ENCODE data around the gene KIF26A.

KIF26A gene

DNA sequence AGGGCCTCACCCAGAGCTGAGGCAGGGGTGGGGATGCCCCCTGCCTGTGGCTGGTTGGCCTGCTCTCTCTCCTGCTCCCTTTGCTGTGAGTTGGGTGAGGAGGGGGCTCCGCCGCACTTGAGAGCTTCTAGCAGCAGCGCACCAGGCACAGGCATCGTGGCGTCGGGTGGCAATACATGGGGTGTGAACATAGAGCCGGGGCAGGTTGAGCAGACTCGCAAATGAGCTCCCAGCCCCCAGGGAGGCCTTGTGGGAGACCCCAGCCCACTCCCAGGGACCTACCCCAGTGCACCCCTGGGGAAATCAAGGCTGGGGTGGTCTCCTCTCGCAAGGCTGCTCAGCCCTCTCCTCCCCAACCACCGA lies 54.5 kb downstream of the KIF26A start:
- TF ChIP-seq, protein P1, sequence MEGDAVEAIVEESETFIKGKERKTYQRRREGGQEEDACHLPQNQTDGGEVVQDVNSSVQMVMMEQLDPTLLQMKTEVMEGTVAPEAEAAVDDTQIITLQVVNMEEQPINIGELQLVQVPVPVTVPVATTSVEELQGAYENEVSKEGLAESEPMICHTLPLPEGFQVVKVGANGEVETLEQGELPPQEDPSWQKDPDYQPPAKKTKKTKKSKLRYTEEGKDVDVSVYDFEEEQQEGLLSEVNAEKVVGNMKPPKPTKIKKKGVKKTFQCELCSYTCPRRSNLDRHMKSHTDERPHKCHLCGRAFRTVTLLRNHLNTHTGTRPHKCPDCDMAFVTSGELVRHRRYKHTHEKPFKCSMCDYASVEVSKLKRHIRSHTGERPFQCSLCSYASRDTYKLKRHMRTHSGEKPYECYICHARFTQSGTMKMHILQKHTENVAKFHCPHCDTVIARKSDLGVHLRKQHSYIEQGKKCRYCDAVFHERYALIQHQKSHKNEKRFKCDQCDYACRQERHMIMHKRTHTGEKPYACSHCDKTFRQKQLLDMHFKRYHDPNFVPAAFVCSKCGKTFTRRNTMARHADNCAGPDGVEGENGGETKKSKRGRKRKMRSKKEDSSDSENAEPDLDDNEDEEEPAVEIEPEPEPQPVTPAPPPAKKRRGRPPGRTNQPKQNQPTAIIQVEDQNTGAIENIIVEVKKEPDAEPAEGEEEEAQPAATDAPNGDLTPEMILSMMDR (IDR thresholded peaks at IDR 0.05; ENCODE audit: low read length): no peak
- no peak for TF ChIP-seq EZH2 (IDR thresholded peaks at IDR 0.05; ENCODE audit: borderline replicate concordance, low read length)
- Histone ChIP-seq H3K9me2 (ENCODE audit: low read depth, low read length) (no peaks in the 10 kb centered on the region), H2AFZ (ENCODE audit: low read length) (no peak overlapping the region), H3K36me3 (ENCODE audit: insufficient read depth, low read length) (no peaks in the 10 kb centered on the region), H3K79me2 (ENCODE audit: insufficient read depth, low read length) (no peaks in the 10 kb centered on the region), H3K4me1 (ENCODE audit: insufficient read depth, low read length, severe bottlenecking) (no peaks in the 10 kb centered on the region), H3K9me3 (ENCODE audit: low read length) (no peaks in the 10 kb centered on the region), H3K27me3 (ENCODE audit: insufficient read depth, low read length) (no peaks in the 10 kb centered on the region; the same call in none of the 2 replicates), H3K27ac (ENCODE audit: low read depth, low read length, poor library complexity, severe bottlenecking) (no peak overlapping the region), H3F3A (ENCODE audit: insufficient read depth, low read length) (no peaks in the 10 kb centered on the region), H3K9ac (ENCODE audit: low read length) (no peak overlapping the region), H3K4me3 (ENCODE audit: low read depth, low read length, poor library complexity, severe bottlenecking) (no peak overlapping the region), H3K4me2 (ENCODE audit: low read length) (no peak overlapping the region), H4K20me1 (ENCODE audit: insufficient read depth, low read length) (no peaks in the 10 kb centered on the region)

- Histone ChIP-seq H3F3A (ENCODE audit: insufficient read depth, low read length) (no peaks in the 10 kb centered on the region), H3K9me2 (ENCODE audit: low read depth, low read length) (no peaks in the 10 kb centered on the region), H3K27ac (ENCODE audit: low read depth, low read length, poor library complexity, severe bottlenecking) (no peak overlapping the region), H3K27me3 (ENCODE audit: insufficient read depth, low read length) (peaks cover under 1% of the 10 kb centered on the region), H3K4me1 (ENCODE audit: insufficient read depth, low read length, severe bottlenecking) (no peaks in the 10 kb centered on the region), H2AFZ (ENCODE audit: low read length) (no peak overlapping the region), H3K4me2 (ENCODE audit: low read length) (no peak overlapping the region), H3K9ac (ENCODE audit: low read length) (no peak overlapping the region), H3K4me3 (ENCODE audit: low read depth, low read length, poor library complexity, severe bottlenecking) (no peak overlapping the region), H3K79me2 (ENCODE audit: insufficient read depth, low read length) (no peaks in the 10 kb centered on the region), H3K9me3 (ENCODE audit: low read length) (no peaks in the 10 kb centered on the region), H3K36me3 (ENCODE audit: insufficient read depth, low read length) (no peaks in the 10 kb centered on the region), H4K20me1 (ENCODE audit: insufficient read depth, low read length) (no peaks in the 10 kb centered on the region)
- no peak for TF ChIP-seq EZH2 (IDR thresholded peaks at IDR 0.05; ENCODE audit: borderline replicate concordance, low read length)
- TF ChIP-seq, protein P1 (IDR thresholded peaks at IDR 0.05; ENCODE audit: low read length): no peak
These were observed 55.6 kb downstream of the KIF26A start for GRCh38 chr14:104194016-104194415.

- no peak overlapping the region for H3K9ac ChIP-seq (ENCODE audit: low read length)
- H2AFZ ChIP-seq (ENCODE audit: low read length): no peak overlapping the region
- no peak overlapping the region for H3K4me2 ChIP-seq (ENCODE audit: low read length)
- H3K9me3 ChIP-seq (ENCODE audit: low read length): no peaks in the 10 kb centered on the region
- H3K27ac ChIP-seq (ENCODE audit: low read depth, low read length, poor library complexity, severe bottlenecking): no peak overlapping the region
- no peaks in the 10 kb centered on the region for H3K4me1 ChIP-seq (ENCODE audit: insufficient read depth, low read length, severe bottlenecking)
- no peaks in the 10 kb centered on the region for H3F3A ChIP-seq (ENCODE audit: insufficient read depth, low read length)
- H4K20me1 ChIP-seq (ENCODE audit: insufficient read depth, low read length): no peaks in the 10 kb centered on the region
- no peaks in the 10 kb centered on the region for H3K36me3 ChIP-seq (ENCODE audit: insufficient read depth, low read length)
- no peak for TF ChIP-seq EZH2 (IDR thresholded peaks at IDR 0.05; ENCODE audit: borderline replicate concordance, low read length)
- TF ChIP-seq, protein P1 (IDR thresholded peaks at IDR 0.05; ENCODE audit: low read length): no peak
- H3K4me3 ChIP-seq (ENCODE audit: low read depth, low read length, poor library complexity, severe bottlenecking): no peak overlapping the region
- H3K27me3 ChIP-seq (ENCODE audit: insufficient read depth, low read length): peaks cover 5% of the 10 kb centered on the region
- H3K9me2 ChIP-seq (ENCODE audit: low read depth, low read length): no peaks in the 10 kb centered on the region
- no peaks in the 10 kb centered on the region for H3K79me2 ChIP-seq (ENCODE audit: insufficient read depth, low read length)
These were observed 56.3 kb downstream of the KIF26A start for GRCh38 chr14:104194716-104195115.

Data from OCI-LY1 (cell line).